ENCODE data around the gene YIPF1. TPM values are rescaled to one million over a fixed set of nuclear protein-coding genes. Genes with fewer than 3 reads are reported as not detected.
"Not testable (repeated sequence)": the region's sequence is repeated elsewhere in the genome, so short reads cannot be mapped to it uniquely, and the experiment has no call there.

YIPF1 gene
- total RNA-seq, 1 donor from 2014 or later, result 16.6 TPM

- ATAC-seq (peak; percentile 60), DNase-seq (ENCODE audit: low spot score) (no peak)
- intact Hi-C loops (cut with DNase I), result no loop called here
Observed at GRCh38 chr1:53860967-53861411, 28.6 kb downstream of the YIPF1 start.

- DNase-seq (ENCODE audit: low spot score) (no peak), ATAC-seq (no peak)
- intact Hi-C loops (cut with DNase I), result no loop called here
Observed at GRCh38 chr1:53851571-53852285, 37.9 kb downstream of the YIPF1 start.

- DNase-seq (ENCODE audit: low spot score), result no peak
- intact Hi-C loops (cut with DNase I), result no loop called here
- no peak for ATAC-seq
Observed at GRCh38 chr1:53850082-53850673, 39.4 kb downstream of the YIPF1 start.

GRCh38 chr1:53847980-53848379 is 41.6 kb downstream of the YIPF1 start:
- DNase-seq (ENCODE audit: low spot score) (no peak), ATAC-seq (no peak)
- intact Hi-C loops (cut with DNase I), result no loop called here

GRCh38 chr1:53842347-53842746 is 47.2 kb downstream of the YIPF1 start:
- intact Hi-C loops (cut with DNase I), result no loop called here
- DNase-seq (ENCODE audit: low spot score) (no peak), ATAC-seq (no peak)

DNA sequence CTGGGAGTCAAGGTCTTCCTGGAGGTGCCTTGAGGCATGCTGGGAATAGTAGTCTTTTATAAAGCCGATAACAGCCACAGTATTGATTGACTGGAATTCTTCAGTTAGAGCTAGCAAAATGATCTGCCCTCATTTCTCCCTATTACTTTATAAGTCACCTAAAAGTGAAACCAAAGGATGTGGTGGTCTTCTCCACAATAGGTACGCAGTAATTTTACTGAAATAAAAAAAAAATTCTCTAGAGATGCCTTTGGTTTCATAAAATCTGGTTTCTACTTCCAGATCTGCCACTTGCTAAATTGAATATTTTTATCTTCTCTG is 51.0 kb downstream of the YIPF1 start:
- ATAC-seq, result no peak
- intact Hi-C loops (cut with DNase I), result no loop called here
- no peak for DNase-seq (ENCODE audit: low spot score)

GRCh38 chr1:53837924-53838653 is 51.5 kb downstream of the YIPF1 start, which contains the start of gene NDC1:
TSS of gene NDC1 (minus strand) at chr1:53838296. CDS start at chr1:53838261, 35 bp downstream.
- DNase-seq (ENCODE audit: low spot score) (peak; percentile 91), ATAC-seq (peak; percentile 99)
- intact Hi-C loops (cut with DNase I), result no loop called here

- ATAC-seq, result no peak
- DNase-seq (ENCODE audit: low spot score), result no peak
- intact Hi-C loops (cut with DNase I), result no loop called here
Observed at GRCh38 chr1:53837646-53837923, 52.0 kb downstream of the YIPF1 start.

DNA sequence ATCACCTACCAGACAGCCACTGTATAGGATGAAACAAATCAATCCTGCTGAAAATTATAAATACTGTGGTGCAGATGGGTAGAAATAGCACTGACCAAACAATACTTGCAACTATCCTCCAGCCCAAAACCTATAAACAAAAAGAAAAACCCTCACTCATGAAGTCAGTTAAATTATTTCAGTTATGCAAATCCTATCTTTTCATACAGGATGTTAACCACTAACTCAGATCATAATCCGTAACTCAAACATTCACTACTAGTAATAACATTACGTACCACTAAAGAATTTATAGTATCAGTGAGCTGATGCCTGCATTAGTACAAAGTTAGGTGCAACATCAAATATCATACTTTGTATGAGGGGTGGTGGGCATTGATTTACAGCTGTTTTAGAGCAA is 54.1 kb downstream of the YIPF1 start:
- intact Hi-C loops (cut with DNase I), result no loop called here
- ATAC-seq (no peak), DNase-seq (ENCODE audit: low spot score) (no peak)

GRCh38 chr1:53834776-53835175 is 54.8 kb downstream of the YIPF1 start:
- ATAC-seq (no peak), DNase-seq (ENCODE audit: low spot score) (no peak)
- intact Hi-C loops (cut with DNase I), result no loop called here

- ATAC-seq (no peak), DNase-seq (ENCODE audit: low spot score) (no peak)
- intact Hi-C loops (cut with DNase I), result no loop called here
Observed at GRCh38 chr1:53833393-53833792, 56.2 kb downstream of the YIPF1 start.

DNA sequence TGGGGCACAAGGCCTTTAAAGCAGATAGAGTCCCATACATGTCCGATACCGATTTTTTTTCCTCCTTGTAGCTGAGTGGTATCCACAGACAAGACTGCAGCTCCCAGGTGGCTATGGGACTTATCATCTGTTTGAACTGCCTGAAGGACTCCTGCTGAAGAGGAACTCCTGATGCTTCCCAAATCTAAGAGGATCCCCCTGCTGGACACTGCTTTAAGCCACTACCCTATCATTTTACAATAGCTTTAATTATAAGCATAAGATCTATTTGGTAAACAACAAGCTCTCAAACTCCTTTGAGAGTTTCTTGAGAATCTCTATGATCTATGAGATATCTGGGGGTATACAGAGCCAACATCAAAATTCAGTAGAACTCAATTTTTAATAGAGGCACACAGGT is 63.2 kb downstream of the YIPF1 start:
- DNase-seq (ENCODE audit: low spot score) (no peak), ATAC-seq (no peak)
- intact Hi-C loops (cut with DNase I), result no loop called here

- intact Hi-C loops (cut with DNase I), result no loop called here
- DNase-seq (ENCODE audit: low spot score) (no peak), ATAC-seq (no peak)
Observed at GRCh38 chr1:53825306-53825705, 64.3 kb downstream of the YIPF1 start.

DNA sequence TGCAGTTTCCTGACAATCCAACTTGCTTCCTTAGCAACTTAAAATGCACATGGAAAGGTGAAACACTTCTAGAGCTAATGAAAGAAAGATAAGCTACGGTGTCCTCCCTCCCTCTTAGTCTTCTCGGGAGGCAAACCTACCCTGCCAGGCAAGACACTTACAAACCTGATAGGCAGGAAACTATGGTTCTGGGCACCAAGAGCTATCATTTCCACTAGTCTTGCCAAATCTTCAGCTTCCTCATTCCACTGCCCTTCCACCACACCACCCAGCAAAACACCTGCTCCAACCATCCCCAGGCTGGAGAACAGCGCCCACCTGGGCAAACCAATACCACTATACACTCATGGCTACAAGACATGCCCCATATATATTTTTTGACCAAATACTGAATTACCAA is 66.7 kb downstream of the YIPF1 start:
- no peak for DNase-seq (ENCODE audit: low spot score)
- intact Hi-C loops (cut with DNase I), result no loop called here
- no peak for ATAC-seq

DNA sequence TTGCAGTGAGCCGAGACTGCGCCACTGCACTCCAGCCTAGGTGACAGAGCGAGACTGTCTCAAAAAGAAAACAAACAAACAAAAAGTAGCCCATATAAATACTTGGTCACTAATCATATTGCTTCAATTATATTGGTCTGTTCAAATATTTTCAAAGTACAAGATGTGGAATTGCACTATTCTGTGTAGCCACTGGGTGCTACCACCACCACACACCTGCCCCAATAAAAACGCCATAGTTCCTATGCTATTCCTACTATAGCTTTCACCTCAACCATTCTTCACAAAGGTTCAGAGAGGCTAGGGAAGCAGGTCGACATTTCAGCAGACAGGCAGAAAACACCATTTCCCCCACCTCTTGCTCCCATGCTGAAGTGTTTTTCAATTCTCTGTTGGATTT is 68.2 kb downstream of the YIPF1 start:
- ATAC-seq, result no peak
- intact Hi-C loops (cut with DNase I), result no loop called here
- no peak for DNase-seq (ENCODE audit: low spot score)

- intact Hi-C loops (cut with DNase I), result no loop called here
- ATAC-seq, result no peak
- DNase-seq (ENCODE audit: low spot score), result no peak
Observed at GRCh38 chr1:53819387-53819786, 70.2 kb downstream of the YIPF1 start.

DNA sequence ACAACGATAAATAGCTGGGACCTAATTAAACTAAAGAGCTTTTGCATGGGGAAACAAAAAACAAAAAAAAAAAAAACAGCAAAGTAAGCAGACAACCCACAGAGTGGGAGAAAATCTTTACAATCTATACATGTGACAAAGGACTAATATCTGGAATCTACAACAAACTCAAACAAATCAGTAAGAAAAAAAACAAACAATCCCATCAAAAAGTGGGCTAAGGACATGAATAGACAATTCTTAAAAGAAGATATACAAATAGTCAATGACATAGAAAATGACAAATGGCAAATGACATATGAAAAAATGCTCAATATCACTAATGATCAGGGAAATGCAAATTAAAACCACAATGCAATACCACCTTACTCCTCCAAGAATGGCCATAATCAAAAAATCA is 73.0 kb downstream of the YIPF1 start:
- intact Hi-C loops (cut with DNase I); ATAC-seq; DNase-seq (ENCODE audit: low spot score): not testable (repeated sequence)

DNA sequence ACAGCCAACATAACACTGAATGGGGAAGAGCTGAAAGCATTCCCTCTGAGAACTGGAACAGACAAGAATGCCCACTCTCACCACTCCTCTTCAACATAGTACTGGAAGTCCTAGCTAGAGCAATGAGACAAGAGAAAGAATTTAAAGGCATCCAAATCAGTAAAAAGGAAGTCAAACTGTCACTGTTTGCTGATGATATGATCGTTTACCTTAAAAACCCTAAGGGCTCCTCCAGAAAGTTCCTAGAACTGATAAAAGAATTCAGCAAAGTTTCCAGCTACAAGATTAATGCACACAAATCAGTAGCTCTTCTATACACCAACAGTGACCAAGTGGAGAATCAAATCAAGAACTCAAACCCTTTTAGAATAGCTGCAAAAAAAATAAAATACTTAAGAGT is 74.1 kb downstream of the YIPF1 start:
- DNase-seq (ENCODE audit: low spot score); intact Hi-C loops (cut with DNase I); ATAC-seq: not testable (repeated sequence)

GRCh38 chr1:53811414-53811851 is 78.2 kb downstream of the YIPF1 start:
- intact Hi-C loops (cut with DNase I), result no loop called here
- ATAC-seq, result no peak
- DNase-seq (ENCODE audit: low spot score), result no peak

GRCh38 chr1:53810497-53810896 is 79.1 kb downstream of the YIPF1 start:
- intact Hi-C loops (cut with DNase I), result no loop called here
- DNase-seq (ENCODE audit: low spot score) (no peak), ATAC-seq (no peak)

Measured in sciatic nerve (tissue), 2 donors.